Measurements from ENCODE around the gene GID8.

GRCh38 chr20:62893700-62894099 lies 44.2 kb upstream of the GID8 start:
- TF ChIP-seq NCOA4 (IDR thresholded peaks at IDR 0.05; ENCODE audit: partially characterized antibody) = no peak
- no peak for TF ChIP-seq AFF1 (IDR thresholded peaks at IDR 0.05; ENCODE audit: low read depth in 1 of 2, partially characterized antibody in 2 of 2)
- TF ChIP-seq CTCF (IDR thresholded peaks at IDR 0.05 in 2 of 3, conservative IDR thresholded peaks at IDR 0.05 in 1 of 3; ENCODE audit: insufficient read depth in 2 of 3, low read depth in 1 of 3, low read length in 3 of 3) = peak; percentile 26 to 34 (median 33); a peak in 1 of 6 replicates
- no peak for TF ChIP-seq USF1 (CRISPR knock-in tag; IDR thresholded peaks at IDR 0.05)
- no peak for TF ChIP-seq MTA3 (IDR thresholded peaks at IDR 0.05; ENCODE audit: borderline replicate concordance)
- no peak for TF ChIP-seq STAG1 (CRISPR knock-in tag; IDR thresholded peaks at IDR 0.05; ENCODE audit: borderline replicate concordance)
- TF ChIP-seq POLR2AphosphoS5 (IDR thresholded peaks at IDR 0.05; ENCODE audit: control insufficient read depth, insufficient read depth, low read depth, low read length) = no peak
- no peak for TF ChIP-seq TEAD4 (IDR thresholded peaks at IDR 0.05; ENCODE audit: low read length)
- no peak for TF ChIP-seq TEAD4 (CRISPR knock-in tag; IDR thresholded peaks at IDR 0.05; ENCODE audit: borderline replicate concordance)
- TF ChIP-seq HDAC6 (IDR thresholded peaks at IDR 0.05; ENCODE audit: low read depth, low read length) = no peak
- TF ChIP-seq SMC3 (conservative IDR thresholded peaks at IDR 0.05; ENCODE audit: insufficient read depth, low read depth, low read length) = no peak
- no peak for TF ChIP-seq POLR2A (conservative IDR thresholded peaks at IDR 0.05)
